MM.1S (cell line): ENCODE results near the gene KIRREL3.

Source experiments
- DNase-seq: peaks from one replicate; pipeline ENCODE4 v3.0.0-alpha.2; 2015
- H2AFZ ChIP-seq: fragments of 300-600 bp; sonication (generic); 2 replicates; pipeline ENCODE4 v1.6.0; 2016; ENCODE audit warnings: antibody characterized with exemption, low read length
- H3F3A ChIP-seq: fragments of 300-600 bp; sonication (generic); 2 replicates; pipeline ENCODE4 v1.6.1; 2016; ENCODE audit warnings: mild to moderate bottlenecking, antibody characterized with exemption, low read length, moderate library complexity, mixed read lengths; ENCODE audit not compliant: insufficient read depth
- H3K27ac ChIP-seq: fragments of 300-600 bp; sonication (generic); 2 replicates; pipeline ENCODE4 v1.5.1; 2016; ENCODE audit warnings: mild to moderate bottlenecking, low read length
- H3K27me3 ChIP-seq: fragments of 300-600 bp; sonication (generic); replicated peaks from 2 replicates; pipeline ENCODE4 v1.6.0; 2016; ENCODE audit warnings: low read length; ENCODE audit not compliant: insufficient read depth
- H3K36me3 ChIP-seq: fragments of 300-600 bp; sonication (generic); replicated peaks from 2 replicates; pipeline ENCODE4 v1.6.1; 2016; ENCODE audit warnings: mild to moderate bottlenecking, low read length, mixed read lengths; ENCODE audit not compliant: insufficient read depth
- H3K4me1 ChIP-seq: fragments of 300-600 bp; sonication (generic); 2 replicates; pipeline ENCODE4 v1.6.1; 2016; ENCODE audit warnings: low read length, mixed read lengths
- H3K4me2 ChIP-seq: fragments of 300-600 bp; sonication (generic); 2 replicates; pipeline ENCODE4 v1.6.0; 2016; ENCODE audit warnings: low read depth, low read length
- H3K4me3 ChIP-seq: fragments of 300-600 bp; sonication (generic); 2 replicates; pipeline ENCODE4 v1.5.1; 2016; ENCODE audit warnings: low read length, mixed read lengths
- H3K79me2 ChIP-seq: fragments of 300-600 bp; sonication (generic); 2 replicates; pipeline ENCODE4 v1.6.1; 2016; ENCODE audit warnings: mixed run types, low read length, mixed read lengths
- H3K9ac ChIP-seq: fragments of 300-600 bp; sonication (generic); 2 replicates; pipeline ENCODE4 v1.6.1; 2016; ENCODE audit warnings: low read length, mixed read lengths
- H3K9me2 ChIP-seq: fragments of 300-600 bp; sonication (generic); replicated peaks from 2 replicates; pipeline ENCODE4 v1.6.1; 2016; ENCODE audit warnings: mild to moderate bottlenecking, low read length, mixed read lengths; ENCODE audit not compliant: insufficient read depth
- H3K9me3 ChIP-seq: fragments of 300-600 bp; sonication (generic); replicated peaks from 2 replicates; pipeline ENCODE4 v1.6.1; 2016; ENCODE audit warnings: mild to moderate bottlenecking, low read length, mixed read lengths; ENCODE audit not compliant: insufficient read depth
- H4K20me1 ChIP-seq: fragments of 300-600 bp; sonication (generic); 2 replicates; pipeline ENCODE4 v1.6.1; 2016; ENCODE audit warnings: mild to moderate bottlenecking, low read length, moderate library complexity, mixed read lengths; ENCODE audit not compliant: insufficient read depth
- EZH2 ChIP-seq: fragments of 300-600 bp; sonication (generic); optimal IDR thresholded peaks from 2 replicates; pipeline ENCODE3; 2017; ENCODE audit warnings: low read depth, mild to moderate bottlenecking, antibody characterized with exemption, low read length, mixed read lengths
- EZH2phosphoT487 ChIP-seq: fragments of 300-600 bp; sonication (generic); IDR thresholded peaks from 2 replicates; pipeline ENCODE4 v1.6.1; 2018; ENCODE audit warnings: antibody characterized with exemption, low read length
- TF ChIP-seq, protein P1 (sequence below): fragments of 300-600 bp; sonication (generic); IDR thresholded peaks from 2 replicates; pipeline ENCODE4 v1.5.1; 2016; ENCODE audit warnings: antibody characterized with exemption, low read length, mixed read lengths

The KIRREL3 gene

GRCh38 chr11:126619516-126619915 is 381.1 kb downstream of the KIRREL3 start:
- no peaks in the 10 kb centered on the region for H3K4me1 ChIP-seq
- no peak overlapping the region for H3K4me2 ChIP-seq
- H3K27ac ChIP-seq = no peak overlapping the region
- no peak overlapping the region for H3K9ac ChIP-seq
- DNase-seq = no peak
- no peaks in the 10 kb centered on the region for H3K36me3 ChIP-seq
- no peaks in the 10 kb centered on the region for H3K9me3 ChIP-seq
- no peaks in the 10 kb centered on the region for H4K20me1 ChIP-seq
- H3K4me3 ChIP-seq = no peak overlapping the region
- no peak overlapping the region for H2AFZ ChIP-seq
- TF ChIP-seq, protein P1, sequence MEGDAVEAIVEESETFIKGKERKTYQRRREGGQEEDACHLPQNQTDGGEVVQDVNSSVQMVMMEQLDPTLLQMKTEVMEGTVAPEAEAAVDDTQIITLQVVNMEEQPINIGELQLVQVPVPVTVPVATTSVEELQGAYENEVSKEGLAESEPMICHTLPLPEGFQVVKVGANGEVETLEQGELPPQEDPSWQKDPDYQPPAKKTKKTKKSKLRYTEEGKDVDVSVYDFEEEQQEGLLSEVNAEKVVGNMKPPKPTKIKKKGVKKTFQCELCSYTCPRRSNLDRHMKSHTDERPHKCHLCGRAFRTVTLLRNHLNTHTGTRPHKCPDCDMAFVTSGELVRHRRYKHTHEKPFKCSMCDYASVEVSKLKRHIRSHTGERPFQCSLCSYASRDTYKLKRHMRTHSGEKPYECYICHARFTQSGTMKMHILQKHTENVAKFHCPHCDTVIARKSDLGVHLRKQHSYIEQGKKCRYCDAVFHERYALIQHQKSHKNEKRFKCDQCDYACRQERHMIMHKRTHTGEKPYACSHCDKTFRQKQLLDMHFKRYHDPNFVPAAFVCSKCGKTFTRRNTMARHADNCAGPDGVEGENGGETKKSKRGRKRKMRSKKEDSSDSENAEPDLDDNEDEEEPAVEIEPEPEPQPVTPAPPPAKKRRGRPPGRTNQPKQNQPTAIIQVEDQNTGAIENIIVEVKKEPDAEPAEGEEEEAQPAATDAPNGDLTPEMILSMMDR = no peak
- no peak for TF ChIP-seq EZH2phosphoT487
- TF ChIP-seq EZH2 = no peak
- no peaks in the 10 kb centered on the region for H3K9me2 ChIP-seq
- H3F3A ChIP-seq = no peaks in the 10 kb centered on the region
- no peaks in the 10 kb centered on the region for H3K27me3 ChIP-seq
- H3K79me2 ChIP-seq = no peaks in the 10 kb centered on the region

- Histone ChIP-seq H3K4me1 (no peaks in the 10 kb centered on the region), H2AFZ (no peak overlapping the region), H3K4me2 (no peak overlapping the region), H3K9me2 (no peaks in the 10 kb centered on the region), H3K9me3 (no peaks in the 10 kb centered on the region), H4K20me1 (no peaks in the 10 kb centered on the region), H3F3A (no peaks in the 10 kb centered on the region), H3K27me3 (no peaks in the 10 kb centered on the region), H3K36me3 (no peaks in the 10 kb centered on the region), H3K4me3 (no peak overlapping the region), H3K9ac (no peak overlapping the region), H3K27ac (no peak overlapping the region), H3K79me2 (no peaks in the 10 kb centered on the region)
- TF ChIP-seq EZH2phosphoT487 (no peak), EZH2 (no peak)
- TF ChIP-seq, protein P1 = no peak
- no peak for DNase-seq
Observed at GRCh38 chr11:126615845-126616244, 384.7 kb downstream of the KIRREL3 start.

GRCh38 chr11:126613272-126613671 is 387.3 kb downstream of the KIRREL3 start:
- Histone ChIP-seq H3K4me1 (no peaks in the 10 kb centered on the region), H3K79me2 (no peaks in the 10 kb centered on the region)
- no peak for TF ChIP-seq EZH2
- no peak for TF ChIP-seq EZH2phosphoT487
- TF ChIP-seq, protein P1 = no peak

More at GRCh38 chr11:126613272-126613671, 387.3 kb downstream of the KIRREL3 start:
- H3K9me2 ChIP-seq = no peaks in the 10 kb centered on the region
- H2AFZ ChIP-seq = no peak overlapping the region
- H3K4me2 ChIP-seq = no peak overlapping the region
- H4K20me1 ChIP-seq = no peaks in the 10 kb centered on the region
- H3K9me3 ChIP-seq = no peaks in the 10 kb centered on the region
- H3K27me3 ChIP-seq = no peaks in the 10 kb centered on the region
- H3K36me3 ChIP-seq = no peaks in the 10 kb centered on the region
- no peak overlapping the region for H3K9ac ChIP-seq
- H3K4me3 ChIP-seq = no peak overlapping the region
- DNase-seq = no peak
- no peaks in the 10 kb centered on the region for H3F3A ChIP-seq
- no peak overlapping the region for H3K27ac ChIP-seq
